ENCODE results near the gene CHST8. TPM values are rescaled to one million over a fixed set of nuclear protein-coding genes. Genes with fewer than 3 reads are reported as not detected.
"Not testable (repeated sequence)": the region's sequence is repeated elsewhere in the genome, so short reads cannot be mapped to it uniquely, and the experiment has no call there.

The CHST8 gene
- total RNA-seq, 1 experiment from 2014 or later, result 0.12 TPM

DNA sequence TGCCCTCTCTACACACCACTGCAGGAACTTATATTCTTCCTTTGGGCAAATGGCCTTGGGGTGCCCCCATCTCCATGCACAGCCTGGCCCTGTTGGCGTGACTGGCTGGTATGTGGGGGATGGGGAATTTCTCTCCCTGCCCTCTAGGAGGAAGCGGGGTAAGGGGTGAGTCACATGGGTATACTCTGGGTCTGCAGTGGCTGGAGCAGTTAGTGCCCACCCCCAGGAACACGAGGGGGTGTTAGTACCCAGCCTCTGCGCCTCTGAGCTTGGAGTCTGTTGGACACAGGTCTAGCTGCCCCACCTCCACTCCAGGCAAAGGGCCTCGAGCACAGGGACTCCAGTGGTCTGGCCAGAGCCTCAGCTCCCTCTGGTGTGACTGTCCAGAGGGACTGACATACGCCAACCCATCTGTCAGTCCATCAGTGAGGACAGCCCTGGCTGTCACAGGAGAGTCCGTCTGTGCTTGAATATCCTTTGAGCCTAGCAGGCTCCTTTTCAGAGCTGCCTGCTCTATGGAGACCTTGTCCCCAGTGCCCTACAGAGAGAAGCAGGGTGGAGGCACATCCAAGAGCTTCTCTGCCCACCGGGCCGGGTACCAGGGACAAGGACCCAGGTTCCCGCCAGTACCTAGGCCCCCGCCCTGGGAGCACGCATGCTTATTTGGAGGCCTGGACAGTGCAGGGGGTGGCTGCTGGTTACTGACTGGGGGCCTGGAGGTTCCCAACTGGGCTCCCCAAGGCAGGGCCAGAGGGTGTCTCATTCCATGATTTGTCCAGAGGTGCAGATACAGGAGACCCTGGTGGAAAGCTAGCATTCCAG lies 66.6 kb downstream of the CHST8 start:
- DNase-seq (ENCODE audit: extremely low read depth, low read depth), result no peak

DNA sequence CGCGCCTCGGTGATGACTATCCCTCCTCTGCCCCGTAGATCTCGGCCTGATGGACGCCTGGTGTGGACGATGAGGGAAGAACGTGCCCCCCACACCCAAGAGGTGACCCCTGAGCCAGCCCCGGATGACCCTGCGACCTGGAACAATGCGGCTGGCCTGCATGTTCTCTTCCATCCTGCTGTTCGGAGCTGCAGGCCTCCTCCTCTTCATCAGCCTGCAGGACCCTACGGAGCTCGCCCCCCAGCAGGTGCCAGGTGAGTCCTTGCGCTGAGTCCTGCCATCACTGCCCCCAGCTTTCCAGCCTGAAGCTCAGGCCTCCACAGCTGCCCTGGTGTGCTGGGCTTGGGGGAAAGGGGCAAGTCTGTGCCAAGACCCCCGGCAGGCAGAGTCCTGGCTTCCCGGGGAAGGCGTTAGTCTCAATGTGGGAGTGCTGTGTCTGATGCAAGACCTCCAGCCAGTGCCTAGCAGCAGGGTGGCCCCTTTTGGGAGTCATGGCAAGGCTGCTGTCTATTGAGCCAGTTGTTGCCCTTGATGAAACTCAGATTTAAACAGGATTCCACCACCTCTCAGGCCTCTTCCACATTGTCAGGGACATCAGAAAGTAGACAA lies 67.5 kb downstream of the CHST8 start:
- DNase-seq (ENCODE audit: extremely low read depth, low read depth), result no peak

DNA sequence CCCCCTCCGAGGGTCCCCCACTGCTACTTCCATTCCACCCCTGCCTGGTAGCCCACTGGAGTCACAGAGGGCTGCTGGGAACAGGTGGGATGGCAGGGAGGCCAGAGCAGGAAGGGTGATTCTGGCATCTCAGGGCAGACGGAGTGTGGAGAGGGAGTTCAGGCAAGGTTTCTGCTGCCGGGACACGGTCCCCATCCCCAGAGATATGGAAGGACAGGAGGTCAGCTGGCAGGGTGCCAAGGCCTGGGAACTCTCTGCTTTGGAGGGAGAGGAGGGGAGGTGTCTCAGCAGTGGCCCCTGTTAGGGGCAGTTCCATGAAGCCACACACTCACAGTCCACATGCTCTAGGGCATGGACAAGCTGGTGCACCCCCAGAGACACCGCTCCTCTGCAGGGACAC lies 68.1 kb downstream of the CHST8 start:
- no peak for DNase-seq (ENCODE audit: extremely low read depth, low read depth)

DNA sequence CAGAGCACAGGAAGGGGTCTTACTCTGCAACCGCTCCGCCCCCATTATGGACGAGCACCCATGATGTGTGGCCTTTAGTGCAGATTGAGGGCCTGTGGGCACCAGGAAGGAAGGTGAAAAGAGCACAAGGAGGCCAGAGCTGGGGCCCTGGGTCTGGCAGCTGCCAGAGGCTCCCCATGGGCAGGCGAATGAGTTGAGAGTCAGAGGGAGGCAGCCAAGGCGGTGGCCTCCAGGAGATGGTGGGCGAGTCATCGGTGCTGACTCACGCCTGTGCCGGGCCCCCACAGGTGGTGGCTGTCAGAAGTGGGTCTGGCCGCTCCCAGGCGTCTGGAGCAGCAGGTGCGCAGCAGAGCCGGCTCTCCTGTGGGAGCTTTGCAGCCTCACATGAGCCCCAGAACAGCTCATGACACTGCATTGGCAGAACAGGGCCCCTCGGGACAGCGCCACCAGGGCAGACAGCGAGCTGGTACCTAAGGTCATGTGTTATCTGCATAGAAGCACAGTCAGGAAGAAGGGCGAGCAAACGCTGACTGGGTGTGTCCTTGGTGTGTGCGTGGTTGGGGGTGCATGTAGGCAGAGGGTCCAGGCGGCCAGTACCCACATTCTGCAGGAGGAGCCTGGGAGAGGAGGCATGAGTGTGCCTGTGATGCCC lies 68.8 kb downstream of the CHST8 start:
- DNase-seq (ENCODE audit: extremely low read depth, low read depth), result no peak

DNA sequence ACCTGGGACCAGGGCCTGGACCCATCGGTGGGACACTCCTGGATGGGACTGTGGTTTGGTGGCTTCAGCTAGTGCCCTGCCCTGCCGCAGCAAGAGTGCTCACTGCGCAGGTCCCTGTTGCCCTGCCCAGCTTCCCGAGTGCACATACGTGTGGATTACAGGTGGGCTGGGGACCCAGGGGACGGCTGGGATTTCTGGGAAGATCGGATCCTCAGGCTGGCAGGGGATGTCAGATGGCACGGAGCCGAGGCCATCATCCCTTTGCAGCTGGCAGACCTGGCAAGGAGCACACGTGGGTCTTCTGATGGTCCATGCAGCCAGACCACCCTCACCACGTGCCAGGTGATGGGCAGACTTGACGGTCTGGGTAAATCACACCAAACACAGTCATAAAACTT lies 69.3 kb downstream of the CHST8 start:
- no peak for DNase-seq (ENCODE audit: extremely low read depth, low read depth)

DNA sequence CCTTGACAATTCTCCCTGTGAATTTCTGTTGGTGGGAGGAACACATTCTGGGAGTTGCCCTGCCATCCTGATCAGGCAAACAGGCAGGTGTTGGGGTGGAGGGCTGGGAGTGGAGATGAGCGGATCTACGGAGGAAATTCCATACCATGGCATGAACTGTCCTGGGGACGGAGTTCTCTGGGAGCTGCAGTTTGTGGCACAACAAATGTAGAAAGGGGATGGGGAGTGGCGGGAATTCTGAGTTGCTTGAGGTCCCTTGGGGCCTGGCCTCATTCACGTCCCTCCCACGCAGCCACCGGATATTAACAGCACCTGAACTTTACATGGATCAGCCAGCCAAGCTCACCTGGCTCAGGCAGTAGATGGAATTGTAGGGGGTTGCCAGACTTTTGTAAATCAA lies 70.0 kb downstream of the CHST8 start:
- no peak for DNase-seq (ENCODE audit: extremely low read depth, low read depth)

DNA sequence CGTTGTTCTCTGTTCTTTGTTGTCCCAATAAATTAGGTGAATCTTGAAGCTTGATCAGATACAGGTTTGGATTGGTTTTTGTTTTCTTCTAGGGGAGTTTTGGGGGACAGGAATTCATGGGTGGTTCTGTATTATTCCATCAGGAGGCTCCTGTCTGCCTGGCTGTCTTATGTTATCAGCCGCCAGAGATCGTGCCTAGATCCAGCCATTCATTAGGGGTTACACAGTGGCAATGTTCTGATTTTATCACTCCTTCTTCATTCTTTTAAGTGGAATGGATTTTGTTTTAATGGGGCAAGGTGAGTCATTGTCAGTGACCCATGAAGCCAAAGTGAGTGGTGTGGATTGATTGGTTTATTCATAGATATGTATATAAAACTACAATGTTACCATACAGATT lies 71.9 kb downstream of the CHST8 start:
- no peak for DNase-seq (ENCODE audit: extremely low read depth, low read depth)

DNA sequence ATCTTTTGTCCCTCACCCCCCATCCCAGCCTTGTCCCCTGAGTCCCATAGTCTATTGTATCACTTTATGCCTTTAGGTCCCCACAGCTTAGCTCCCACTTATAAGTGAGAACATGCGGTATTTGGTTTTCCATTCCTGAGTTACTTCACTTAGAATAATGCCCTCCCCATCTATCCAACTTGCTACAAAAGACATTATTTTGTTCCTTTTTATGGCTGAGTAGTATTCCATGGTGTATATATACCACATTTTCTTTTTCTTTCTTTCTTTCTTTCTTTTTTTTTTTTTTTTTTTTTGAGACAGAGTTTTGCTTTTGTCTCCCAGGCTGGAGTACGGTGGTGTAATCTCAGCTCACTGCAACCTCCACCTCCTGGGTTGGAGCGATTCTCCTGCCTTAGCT lies 73.8 kb downstream of the CHST8 start:
- not testable (repeated sequence) for DNase-seq (ENCODE audit: extremely low read depth, low read depth)

DNA sequence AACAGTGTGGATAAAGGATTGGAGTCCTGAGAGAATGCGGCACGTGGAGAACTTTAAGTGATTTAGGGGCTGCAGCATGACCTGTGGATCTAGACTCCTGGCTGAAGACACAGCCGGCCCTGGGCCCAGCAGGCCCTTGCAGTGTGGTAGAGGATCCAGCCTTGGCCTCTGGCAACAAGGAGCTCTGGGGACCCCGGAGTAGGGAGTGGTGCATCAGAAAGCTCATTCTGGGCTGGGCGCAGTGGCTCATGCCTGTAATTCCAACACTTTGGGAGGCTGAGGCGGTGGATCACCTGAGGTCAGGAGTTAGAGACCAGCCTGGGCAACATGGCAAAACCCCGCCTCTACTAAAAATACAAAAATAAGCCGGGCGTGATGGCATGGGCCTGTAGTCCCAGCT lies 76.0 kb downstream of the CHST8 start:
- DNase-seq (ENCODE audit: extremely low read depth, low read depth), result no peak

DNA sequence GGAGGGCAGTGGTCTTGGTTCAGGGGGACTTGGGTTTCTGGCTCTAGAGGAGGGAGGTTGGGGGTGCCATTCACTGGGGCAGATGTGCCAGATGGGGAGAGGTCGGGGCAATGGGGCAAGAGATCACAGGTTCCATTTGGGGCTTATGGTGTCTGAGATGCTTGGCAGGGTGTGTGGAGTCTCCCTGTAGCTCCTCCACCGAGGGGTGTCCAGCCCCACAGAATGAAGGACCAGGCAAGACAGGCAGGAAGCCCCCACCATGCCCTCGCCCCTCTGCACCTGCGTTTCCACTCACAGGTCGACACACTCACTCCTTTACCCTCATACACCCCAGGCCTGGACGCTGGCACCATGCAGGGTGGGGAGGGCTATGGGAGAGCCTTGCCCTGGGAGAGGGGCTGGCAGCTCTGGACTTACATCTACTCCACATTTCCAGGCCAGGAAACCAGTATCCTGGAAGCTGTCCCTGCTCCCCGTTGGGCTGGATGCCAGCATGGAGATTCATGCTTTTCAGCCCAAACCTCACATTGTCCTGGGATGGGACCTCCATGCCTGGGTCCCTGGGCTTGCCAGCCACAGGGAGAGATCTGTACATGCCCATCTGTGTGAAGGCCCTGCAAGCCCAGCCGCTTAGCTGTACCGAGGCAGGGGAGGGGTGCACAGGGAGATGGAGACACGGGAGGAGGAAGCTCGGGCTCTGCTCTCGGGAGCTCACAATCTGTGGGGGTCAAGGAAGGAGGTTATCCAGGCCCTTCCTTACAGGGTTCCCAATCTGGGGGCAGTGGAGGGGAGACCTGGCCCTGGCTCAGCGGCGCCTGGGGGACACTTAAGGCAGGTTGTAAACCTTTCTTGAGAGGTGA lies 77.1 kb downstream of the CHST8 start:
- no peak for DNase-seq (ENCODE audit: extremely low read depth, low read depth)

DNA sequence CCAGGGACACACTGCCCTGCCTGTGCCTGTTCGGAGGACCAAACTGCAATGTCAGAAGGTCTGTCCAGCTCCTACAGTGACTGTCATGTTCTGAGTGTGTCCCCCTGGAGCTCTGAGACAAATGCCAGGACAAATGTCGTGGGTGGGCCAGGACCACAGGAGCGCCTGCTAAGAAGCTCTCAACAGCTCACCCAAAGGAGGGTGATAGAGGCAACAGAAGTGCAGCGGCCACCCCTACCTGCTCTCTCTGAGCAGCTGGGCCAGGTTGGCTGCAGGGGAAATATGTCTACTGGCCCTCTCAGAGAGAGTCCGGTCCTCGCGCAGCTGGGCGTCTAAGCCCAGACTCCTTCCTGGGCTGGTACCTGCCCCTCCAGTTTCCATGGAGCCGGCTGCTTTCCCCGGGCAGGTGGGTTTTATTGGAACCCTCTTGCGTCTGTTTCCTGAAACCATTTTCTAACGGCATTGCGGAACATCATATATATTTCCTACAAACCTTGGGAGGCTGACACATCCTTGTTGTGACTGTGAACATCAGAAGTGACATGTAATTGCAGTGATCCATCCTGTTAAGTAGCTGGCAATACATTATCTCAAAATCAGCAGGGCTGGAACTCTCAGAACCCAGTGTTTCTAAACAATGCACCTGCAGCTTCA lies 78.1 kb downstream of the CHST8 start:
- DNase-seq (ENCODE audit: extremely low read depth, low read depth), result no peak

DNA sequence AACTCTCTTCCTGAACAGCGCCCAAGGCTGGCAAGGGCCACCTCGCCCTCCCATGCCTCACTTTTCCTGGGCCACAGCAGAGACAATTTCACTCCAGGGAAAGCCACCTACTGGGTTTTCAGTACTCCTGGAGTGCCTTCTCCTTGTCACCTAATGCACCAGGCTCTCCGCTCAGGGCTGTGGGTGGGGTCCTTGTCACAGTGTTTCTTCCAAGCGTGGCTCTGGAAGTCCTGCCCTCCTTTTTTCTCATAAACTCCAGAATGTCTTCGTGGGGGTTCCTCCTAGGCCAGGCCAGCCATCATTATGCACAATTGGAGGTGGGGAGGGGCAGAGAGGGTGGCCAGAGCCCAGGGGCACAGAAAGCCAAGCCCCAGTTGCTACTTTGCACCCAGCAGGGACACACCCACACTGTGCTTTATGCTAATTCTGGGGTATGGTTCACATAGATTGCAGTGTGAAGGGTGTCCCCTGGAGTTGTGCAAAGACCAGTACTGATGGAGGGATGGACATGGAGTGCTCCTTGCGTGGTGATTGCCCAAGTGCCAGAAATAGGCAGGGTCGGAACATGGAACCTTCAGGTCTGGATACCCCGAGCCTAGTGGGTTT lies 78.8 kb downstream of the CHST8 start:
- no peak for DNase-seq (ENCODE audit: extremely low read depth, low read depth)

DNA sequence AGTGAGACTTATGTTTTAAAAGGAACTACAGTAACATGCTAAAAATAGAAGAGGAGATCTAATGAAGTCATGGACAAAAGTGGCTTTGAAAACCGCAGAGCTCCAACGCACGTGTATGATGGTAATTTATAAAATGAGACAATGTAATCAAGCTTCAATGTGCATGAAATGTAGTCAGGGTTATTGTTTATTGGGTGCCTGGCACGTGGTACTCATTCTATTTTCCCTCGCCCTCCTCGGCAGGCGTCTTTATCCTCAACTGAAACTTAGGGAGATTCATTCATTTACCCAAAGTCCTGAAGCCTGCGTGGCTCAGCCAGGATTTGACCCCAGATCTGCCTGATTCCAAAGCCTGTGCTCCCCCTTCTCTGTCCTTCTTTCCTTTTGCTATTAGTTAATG lies 79.8 kb downstream of the CHST8 start:
- DNase-seq (ENCODE audit: extremely low read depth, low read depth), result no peak

DNA sequence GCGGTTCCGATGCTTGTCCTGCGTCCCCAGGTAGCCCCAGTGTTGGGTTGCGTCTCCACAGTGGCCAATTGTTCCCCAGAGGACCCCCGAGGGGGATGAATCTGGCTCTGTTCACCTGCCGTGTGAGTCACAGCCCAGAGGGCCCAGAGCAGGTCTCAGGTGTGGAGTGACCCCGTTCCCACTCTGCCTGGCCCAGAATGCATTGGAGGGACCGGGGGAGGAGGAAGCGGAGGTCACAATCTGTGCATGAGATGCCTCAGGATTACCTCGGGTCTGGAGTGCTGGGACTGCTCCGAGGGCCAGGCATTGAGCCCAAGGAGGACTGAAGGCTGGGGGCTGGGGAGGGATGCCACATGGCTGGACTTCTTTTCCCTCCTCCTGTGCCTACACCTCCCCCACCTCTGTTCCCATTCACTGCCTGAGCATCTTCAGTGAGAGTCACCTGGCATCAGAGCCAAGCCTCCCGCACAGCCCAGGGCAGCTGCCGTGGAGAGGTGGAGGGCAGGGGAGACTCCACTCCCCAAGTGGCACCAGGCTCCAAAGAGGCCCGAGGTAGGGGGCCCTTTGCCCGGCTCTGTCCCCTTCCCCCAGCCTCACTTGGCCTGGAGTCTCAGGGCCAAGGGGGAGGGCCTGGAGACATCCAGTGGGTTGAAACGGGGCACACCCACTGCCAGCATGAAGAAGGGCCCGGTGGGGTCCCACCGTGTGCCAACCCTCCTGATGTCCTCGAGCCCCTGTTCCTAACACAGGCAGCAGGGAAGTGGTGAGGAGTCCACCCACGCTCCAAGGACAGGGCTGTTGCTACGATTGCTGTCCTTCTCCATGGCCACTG lies 81.1 kb downstream of the CHST8 start:
- DNase-seq (ENCODE audit: extremely low read depth, low read depth), result no peak

DNA sequence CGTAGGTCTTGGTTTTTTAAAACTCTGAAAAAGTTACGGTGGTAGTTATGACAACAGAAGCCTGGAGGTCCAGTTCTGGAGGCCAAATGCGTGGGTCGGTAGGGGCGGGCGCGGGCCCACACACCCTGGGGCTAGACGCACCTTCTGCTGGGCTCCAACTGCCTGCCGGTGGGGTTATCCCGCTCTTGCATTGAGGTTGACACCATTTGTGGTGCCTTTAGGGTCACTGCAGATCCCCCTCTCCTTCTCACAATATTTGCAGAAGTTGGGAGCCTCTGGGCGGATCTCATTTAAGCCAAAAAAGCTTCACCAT lies 81.6 kb downstream of the CHST8 start:
- no peak for DNase-seq (ENCODE audit: extremely low read depth, low read depth)

DNA sequence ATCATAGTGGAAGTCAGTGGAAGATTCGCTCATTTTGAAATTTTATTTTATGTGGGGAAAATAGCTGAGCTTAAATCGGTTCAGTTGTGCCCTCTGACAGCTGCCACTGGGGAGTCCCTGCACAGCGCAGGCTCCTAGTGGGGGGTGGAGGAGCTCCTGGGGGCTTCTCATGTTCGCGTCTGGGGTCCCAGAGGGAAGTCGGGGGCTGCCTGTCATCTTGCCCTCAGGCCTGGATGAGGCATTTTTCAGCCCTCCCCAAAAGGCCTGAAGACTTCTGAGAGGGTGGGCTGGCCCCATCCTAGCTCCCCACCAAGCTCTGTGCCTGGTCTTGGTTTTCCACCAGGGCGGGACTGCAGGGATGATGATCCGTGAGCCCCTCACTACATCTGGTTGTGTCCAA lies 82.1 kb downstream of the CHST8 start:
- no peak for DNase-seq (ENCODE audit: extremely low read depth, low read depth)

DNA sequence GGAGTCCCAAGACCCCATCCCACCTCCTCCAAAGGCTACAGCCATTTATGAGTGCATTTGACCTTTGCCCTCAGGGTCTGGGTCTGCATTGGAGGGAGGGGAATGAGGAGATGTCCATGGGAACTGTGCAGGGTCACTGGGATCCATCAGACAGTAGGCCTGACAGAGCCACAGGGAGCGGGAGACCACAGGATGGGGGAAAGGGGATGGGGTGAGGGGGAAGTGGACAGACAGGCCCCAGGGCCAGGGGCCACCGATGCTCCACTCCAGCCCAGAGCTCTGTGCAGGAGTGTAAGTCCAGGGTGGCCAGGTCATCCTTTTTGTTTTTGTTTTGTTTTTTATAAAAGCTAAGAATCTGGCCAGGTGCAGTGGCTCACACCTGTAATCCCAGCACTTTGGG lies 82.5 kb downstream of the CHST8 start:
- no peak for DNase-seq (ENCODE audit: extremely low read depth, low read depth)

DNA sequence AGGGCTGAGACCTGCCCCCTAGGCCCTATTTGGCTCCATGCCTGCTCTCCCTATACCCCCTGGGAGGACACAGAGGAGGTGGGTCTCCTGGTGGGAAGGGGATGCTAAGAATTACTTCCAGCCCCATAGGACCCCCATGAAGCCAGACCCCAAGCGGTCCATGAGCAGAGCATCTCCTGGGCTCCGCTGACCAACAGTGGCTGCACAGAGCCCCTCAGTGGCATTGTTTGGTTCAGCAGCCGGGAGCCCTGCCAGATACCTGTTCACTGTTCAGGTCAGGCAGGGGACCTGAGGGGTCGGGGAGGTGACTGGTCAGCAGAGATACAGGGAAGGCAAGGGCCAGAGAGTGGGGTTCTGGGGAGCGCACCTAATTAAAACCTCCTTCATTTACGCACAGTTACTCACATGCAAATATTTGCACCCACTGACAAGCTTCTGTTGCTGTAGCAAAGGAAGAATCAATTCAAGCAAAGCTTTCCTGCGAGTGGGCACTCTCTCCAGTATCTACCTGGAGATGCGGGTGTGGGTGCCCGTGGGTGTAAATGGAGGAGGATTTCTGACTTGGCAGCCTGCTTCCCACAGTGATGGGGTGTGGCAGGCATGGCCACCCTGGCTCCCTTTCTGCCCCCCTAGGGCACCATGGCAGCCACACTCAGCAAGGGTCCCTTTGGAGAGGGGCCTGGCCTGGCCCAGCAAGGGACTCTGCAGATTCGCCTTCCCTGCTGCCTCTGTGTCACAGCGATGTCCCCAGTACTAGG lies 83.5 kb downstream of the CHST8 start:
- DNase-seq (ENCODE audit: extremely low read depth, low read depth), result no peak

DNA sequence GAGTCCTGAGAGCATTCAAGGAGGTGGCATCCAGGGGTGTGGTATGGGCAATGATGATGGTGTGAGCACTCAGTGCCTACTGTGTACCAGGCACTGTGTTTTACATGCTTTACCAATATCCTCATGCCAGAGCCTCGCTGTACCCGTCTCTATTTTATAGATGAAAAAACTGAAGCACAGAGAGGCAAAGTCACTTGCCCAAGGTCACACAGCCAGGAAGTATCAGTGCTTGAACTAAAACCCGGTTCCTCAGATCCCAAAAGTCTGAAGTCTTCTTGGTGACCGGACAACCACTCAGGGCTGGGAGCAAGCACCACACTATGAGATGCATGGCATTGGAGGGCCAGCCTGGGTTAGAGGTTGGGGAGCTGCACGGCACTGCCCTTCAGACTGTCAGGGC lies 84.1 kb downstream of the CHST8 start:
- no peak for DNase-seq (ENCODE audit: extremely low read depth, low read depth)
